Measurements from ENCODE around the gene INTS11. TPM values are rescaled to one million over a fixed set of nuclear protein-coding genes. Genes with fewer than 3 reads are reported as not detected.

The INTS11 gene
- total RNA-seq, 1 experiment from 2014 or later = 254 TPM

GRCh38 chr1:1285102-1285571 is 39.3 kb downstream of the INTS11 start:
- Histone ChIP-seq H3K9ac (ENCODE audit: low read length) (no peak overlapping the region), H3K4me1 (ENCODE audit: insufficient read depth, low read length) (peaks cover 24% of the 10 kb centered on the region), H2AFZ (ENCODE audit: low read length) (no peak overlapping the region), H3K4me2 (ENCODE audit: low read length) (no peak overlapping the region), H3K9me3 (ENCODE audit: low read length) (no peaks in the 10 kb centered on the region), H3K27ac (ENCODE audit: low read length) (no peak overlapping the region), H3K27me3 (ENCODE audit: low read length) (no peaks in the 10 kb centered on the region), H3K36me3 (ENCODE audit: low read depth, low read length) (no peaks in the 10 kb centered on the region), H3F3A (ENCODE audit: low read length, unreplicated experiment) (no peaks in the 10 kb centered on the region), H3K4me3 (ENCODE audit: low read length) (no peak overlapping the region), H3K9me2 (replicated peaks; ENCODE audit: low read length) (no peaks in the 10 kb centered on the region), H4K20me1 (ENCODE audit: low read length) (no peaks in the 10 kb centered on the region), H3K79me2 (ENCODE audit: low read length) (no peaks in the 10 kb centered on the region)
- ATAC-seq (no peak), DNase-seq (no peak)
- TF ChIP-seq EZH2 (IDR thresholded peaks at IDR 0.05; ENCODE audit: low read length, unreplicated experiment) (no peak), CTCF (conservative IDR thresholded peaks at IDR 0.05; ENCODE audit: low read depth, low read length) (no peak), EZH2phosphoT487 (IDR thresholded peaks at IDR 0.05; ENCODE audit: borderline replicate concordance, low read length) (no peak)
- intact Hi-C loops (cut with micrococcal nuclease) = no loop called here
- CTCF ChIA-PET = interaction anchor here (0.6 kb wide), 1 partner anchor 21 kb away, joined by 3 read pairs; no protein-coding TSS in a partner anchor
- no TSS peak for BruUV-seq (replicated peaks)
- POLR2A ChIA-PET (ENCODE audit: unreplicated experiment) = no interaction called here

GRCh38 chr1:1284221-1285101 is 40.0 kb downstream of the INTS11 start:
- intact Hi-C loops (cut with micrococcal nuclease) = no loop called here
- BruUV-seq (replicated peaks) = no TSS peak
- Histone ChIP-seq H3K4me1 (ENCODE audit: insufficient read depth, low read length) (peaks cover 24% of the 10 kb centered on the region), H3K27me3 (ENCODE audit: low read length) (no peaks in the 10 kb centered on the region), H3K4me2 (ENCODE audit: low read length) (no peak overlapping the region), H3K4me3 (ENCODE audit: low read length) (no peak overlapping the region), H3K9me3 (ENCODE audit: low read length) (no peaks in the 10 kb centered on the region), H3K27ac (ENCODE audit: low read length) (no peak overlapping the region), H3K79me2 (ENCODE audit: low read length) (no peaks in the 10 kb centered on the region), H4K20me1 (ENCODE audit: low read length) (no peaks in the 10 kb centered on the region), H3K36me3 (ENCODE audit: low read depth, low read length) (no peaks in the 10 kb centered on the region), H2AFZ (ENCODE audit: low read length) (no peak overlapping the region), H3K9me2 (replicated peaks; ENCODE audit: low read length) (no peaks in the 10 kb centered on the region), H3K9ac (ENCODE audit: low read length) (no peak overlapping the region), H3F3A (ENCODE audit: low read length, unreplicated experiment) (no peaks in the 10 kb centered on the region)
- DNase-seq (no peak), ATAC-seq (no peak)
- POLR2A ChIA-PET (ENCODE audit: unreplicated experiment) = no interaction called here
- TF ChIP-seq EZH2 (IDR thresholded peaks at IDR 0.05; ENCODE audit: low read length, unreplicated experiment) (no peak), EZH2phosphoT487 (IDR thresholded peaks at IDR 0.05; ENCODE audit: borderline replicate concordance, low read length) (no peak), CTCF (conservative IDR thresholded peaks at IDR 0.05; ENCODE audit: low read depth, low read length) (no peak)
- CTCF ChIA-PET = no interaction called here

GRCh38 chr1:1283821-1284220 is 40.6 kb downstream of the INTS11 start:
- CTCF ChIA-PET = interaction anchor here (0.6 to 2.3 kb wide), 2 partner anchors 8 to 161 kb away, joined by 8 to 23 read pairs; no protein-coding TSS in a partner anchor
- BruUV-seq (replicated peaks) = no TSS peak
- POLR2A ChIA-PET (ENCODE audit: unreplicated experiment) = interaction anchor here (0.6 kb wide), 1 partner anchor 10 kb away, joined by 3 read pairs; no protein-coding TSS in a partner anchor
- peak overlapping the region; percentile 16; the same call in 1 of the 2 replicates for H3K9ac ChIP-seq (ENCODE audit: low read length)
- H3F3A ChIP-seq (ENCODE audit: low read length, unreplicated experiment) = no peaks in the 10 kb centered on the region
- peak; percentile 11; the same call in 1 of the 2 replicates for ATAC-seq
- no peak overlapping the region for H2AFZ ChIP-seq (ENCODE audit: low read length)
- DNase-seq = peak; percentile 58
- H3K27me3 ChIP-seq (ENCODE audit: low read length) = no peaks in the 10 kb centered on the region
- H3K4me2 ChIP-seq (ENCODE audit: low read length) = peak overlapping the region; percentile 26
- H3K27ac ChIP-seq (ENCODE audit: low read length) = peak overlapping the region; percentile 82
- intact Hi-C loops (cut with micrococcal nuclease) = no loop called here
- no peak overlapping the region for H3K4me3 ChIP-seq (ENCODE audit: low read length)
- H3K36me3 ChIP-seq (ENCODE audit: low read depth, low read length) = no peaks in the 10 kb centered on the region
- no peaks in the 10 kb centered on the region for H4K20me1 ChIP-seq (ENCODE audit: low read length)
- peaks cover 24% of the 10 kb centered on the region for H3K4me1 ChIP-seq (ENCODE audit: insufficient read depth, low read length)
- H3K9me3 ChIP-seq (ENCODE audit: low read length) = no peaks in the 10 kb centered on the region
- no peaks in the 10 kb centered on the region for H3K9me2 ChIP-seq (replicated peaks; ENCODE audit: low read length)
- no peak for TF ChIP-seq EZH2phosphoT487 (IDR thresholded peaks at IDR 0.05; ENCODE audit: borderline replicate concordance, low read length)
- TF ChIP-seq EZH2 (IDR thresholded peaks at IDR 0.05; ENCODE audit: low read length, unreplicated experiment) = no peak
- TF ChIP-seq CTCF (conservative IDR thresholded peaks at IDR 0.05; ENCODE audit: low read depth, low read length) = 0 out of 2 replicates have a peak, but pooled peaks have one; percentile 24
- no peaks in the 10 kb centered on the region for H3K79me2 ChIP-seq (ENCODE audit: low read length)

All from PC-3 (cell line).